ENCODE results near the gene RALGPS2. TPM values are rescaled to one million over a fixed set of nuclear protein-coding genes. Genes with fewer than 3 reads are reported as not detected.

Gene RALGPS2
- total and polyA plus RNA-seq, 2 experiments from 2014 or later = 8.1 to 31.2 TPM

- TF ChIP-seq, protein P1, sequence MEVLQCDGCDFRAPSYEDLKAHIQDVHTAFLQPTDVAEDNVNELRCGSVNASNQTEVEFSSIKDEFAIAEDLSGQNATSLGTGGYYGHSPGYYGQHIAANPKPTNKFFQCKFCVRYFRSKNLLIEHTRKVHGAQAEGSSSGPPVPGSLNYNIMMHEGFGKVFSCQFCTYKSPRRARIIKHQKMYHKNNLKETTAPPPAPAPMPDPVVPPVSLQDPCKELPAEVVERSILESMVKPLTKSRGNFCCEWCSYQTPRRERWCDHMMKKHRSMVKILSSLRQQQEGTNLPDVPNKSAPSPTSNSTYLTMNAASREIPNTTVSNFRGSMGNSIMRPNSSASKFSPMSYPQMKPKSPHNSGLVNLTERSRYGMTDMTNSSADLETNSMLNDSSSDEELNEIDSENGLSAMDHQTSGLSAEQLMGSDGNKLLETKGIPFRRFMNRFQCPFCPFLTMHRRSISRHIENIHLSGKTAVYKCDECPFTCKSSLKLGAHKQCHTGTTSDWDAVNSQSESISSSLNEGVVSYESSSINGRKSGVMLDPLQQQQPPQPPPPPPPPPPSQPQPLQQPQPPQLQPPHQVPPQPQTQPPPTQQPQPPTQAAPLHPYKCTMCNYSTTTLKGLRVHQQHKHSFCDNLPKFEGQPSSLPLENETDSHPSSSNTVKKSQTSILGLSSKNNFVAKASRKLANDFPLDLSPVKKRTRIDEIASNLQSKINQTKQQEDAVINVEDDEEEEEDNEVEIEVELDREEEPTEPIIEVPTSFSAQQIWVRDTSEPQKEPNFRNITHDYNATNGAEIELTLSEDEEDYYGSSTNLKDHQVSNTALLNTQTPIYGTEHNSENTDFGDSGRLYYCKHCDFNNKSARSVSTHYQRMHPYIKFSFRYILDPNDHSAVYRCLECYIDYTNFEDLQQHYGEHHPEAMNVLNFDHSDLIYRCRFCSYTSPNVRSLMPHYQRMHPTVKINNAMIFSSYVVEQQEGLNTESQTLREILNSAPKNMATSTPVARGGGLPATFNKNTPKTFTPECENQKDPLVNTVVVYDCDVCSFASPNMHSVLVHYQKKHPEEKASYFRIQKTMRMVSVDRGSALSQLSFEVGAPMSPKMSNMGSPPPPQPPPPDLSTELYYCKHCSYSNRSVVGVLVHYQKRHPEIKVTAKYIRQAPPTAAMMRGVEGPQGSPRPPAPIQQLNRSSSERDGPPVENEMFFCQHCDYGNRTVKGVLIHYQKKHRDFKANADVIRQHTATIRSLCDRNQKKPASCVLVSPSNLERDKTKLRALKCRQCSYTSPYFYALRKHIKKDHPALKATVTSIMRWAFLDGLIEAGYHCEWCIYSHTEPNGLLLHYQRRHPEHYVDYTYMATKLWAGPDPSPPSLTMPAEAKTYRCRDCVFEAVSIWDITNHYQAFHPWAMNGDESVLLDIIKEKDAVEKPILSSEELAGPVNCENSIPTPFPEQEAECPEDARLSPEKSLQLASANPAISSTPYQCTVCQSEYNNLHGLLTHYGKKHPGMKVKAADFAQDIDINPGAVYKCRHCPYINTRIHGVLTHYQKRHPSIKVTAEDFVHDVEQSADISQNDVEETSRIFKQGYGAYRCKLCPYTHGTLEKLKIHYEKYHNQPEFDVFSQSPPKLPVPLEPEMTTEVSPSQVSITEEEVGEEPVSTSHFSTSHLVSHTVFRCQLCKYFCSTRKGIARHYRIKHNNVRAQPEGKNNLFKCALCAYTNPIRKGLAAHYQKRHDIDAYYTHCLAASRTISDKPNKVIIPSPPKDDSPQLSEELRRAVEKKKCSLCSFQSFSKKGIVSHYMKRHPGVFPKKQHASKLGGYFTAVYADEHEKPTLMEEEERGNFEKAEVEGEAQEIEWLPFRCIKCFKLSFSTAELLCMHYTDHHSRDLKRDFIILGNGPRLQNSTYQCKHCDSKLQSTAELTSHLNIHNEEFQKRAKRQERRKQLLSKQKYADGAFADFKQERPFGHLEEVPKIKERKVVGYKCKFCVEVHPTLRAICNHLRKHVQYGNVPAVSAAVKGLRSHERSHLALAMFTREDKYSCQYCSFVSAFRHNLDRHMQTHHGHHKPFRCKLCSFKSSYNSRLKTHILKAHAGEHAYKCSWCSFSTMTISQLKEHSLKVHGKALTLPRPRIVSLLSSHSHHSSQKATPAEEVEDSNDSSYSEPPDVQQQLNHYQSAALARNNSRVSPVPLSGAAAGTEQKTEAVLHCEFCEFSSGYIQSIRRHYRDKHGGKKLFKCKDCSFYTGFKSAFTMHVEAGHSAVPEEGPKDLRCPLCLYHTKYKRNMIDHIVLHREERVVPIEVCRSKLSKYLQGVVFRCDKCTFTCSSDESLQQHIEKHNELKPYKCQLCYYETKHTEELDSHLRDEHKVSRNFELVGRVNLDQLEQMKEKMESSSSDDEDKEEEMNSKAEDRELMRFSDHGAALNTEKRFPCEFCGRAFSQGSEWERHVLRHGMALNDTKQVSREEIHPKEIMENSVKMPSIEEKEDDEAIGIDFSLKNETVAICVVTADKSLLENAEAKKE (CRISPR knock-in tag; IDR thresholded peaks at IDR 0.05) = no peak
- no peak for TF ChIP-seq POLR2AphosphoS5 (IDR thresholded peaks at IDR 0.05; ENCODE audit: low read depth)
These were observed 212.7 kb downstream of the RALGPS2 start (continued) for GRCh38 chr1:178937695-178938094.

DNA sequence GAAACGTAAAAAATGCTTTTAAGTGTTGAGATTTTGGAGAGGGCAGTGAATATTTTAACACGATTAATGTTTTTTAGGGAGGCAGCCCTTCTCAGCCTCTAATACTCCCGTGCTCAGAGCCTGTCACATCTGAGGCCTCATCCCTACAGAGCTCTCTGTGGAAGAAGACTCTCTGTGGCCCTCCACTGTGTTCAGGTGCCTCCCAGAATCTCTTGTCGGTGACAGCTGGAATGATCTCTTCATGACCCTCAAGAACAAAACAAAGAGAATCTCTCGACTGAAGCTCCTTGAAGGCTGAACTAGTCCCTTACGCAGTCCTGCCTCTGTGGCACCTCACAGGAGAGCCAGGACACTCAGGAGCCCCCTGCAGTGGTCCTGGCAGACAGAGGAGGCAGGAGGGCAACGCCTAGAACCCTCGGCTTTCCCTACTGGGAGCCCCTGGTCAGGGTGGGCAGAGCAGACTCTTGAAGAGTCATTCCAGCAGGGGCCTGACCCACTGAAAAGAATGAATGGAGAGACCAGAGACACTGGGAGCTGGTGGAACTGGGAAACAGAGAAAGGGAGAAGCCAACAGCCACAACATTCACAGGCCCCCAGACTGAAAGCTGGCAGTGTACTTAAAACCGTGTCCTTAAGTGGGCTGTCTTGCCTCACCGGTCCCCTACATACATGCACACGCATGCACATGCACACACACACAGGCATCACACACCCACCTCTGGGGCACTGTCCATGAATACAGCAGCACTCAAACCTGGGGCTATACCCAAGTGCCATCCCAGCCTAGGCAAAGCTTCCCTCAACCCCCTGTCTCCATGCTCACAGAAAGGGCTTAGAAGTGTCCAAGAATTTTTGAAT is 213.3 kb downstream of the RALGPS2 start:
- H3K36me3 Mint-ChIP-seq (ENCODE audit: low read depth) = no peaks in the 10 kb centered on the region
- H3K9me2 ChIP-seq (ENCODE audit: insufficient read depth) = no peaks in the 10 kb centered on the region
- no peaks in the 10 kb centered on the region for H3K4me1 ChIP-seq (ENCODE audit: insufficient read depth)
- no peak overlapping the region for H3K27ac ChIP-seq (ENCODE audit: low read depth)
- no peak overlapping the region for H3K27ac Mint-ChIP-seq
- ATAC-seq (no peak), DNase-seq (ENCODE audit: low spot score) (no peak)
- no peak overlapping the region for H3K4me3 Mint-ChIP-seq
- no peak overlapping the region for H3K4me3 ChIP-seq
- H3K4me2 ChIP-seq = no peak overlapping the region
- no peaks in the 10 kb centered on the region for H3K27me3 ChIP-seq (ENCODE audit: insufficient read depth)
- no peaks in the 10 kb centered on the region for H3K36me3 ChIP-seq (ENCODE audit: insufficient read depth)
- TF ChIP-seq ETS1 (IDR thresholded peaks at IDR 0.05) (no peak), ZNF331 (CRISPR knock-in tag; IDR thresholded peaks at IDR 0.05; ENCODE audit: low read depth) (no peak)
- H2AFZ ChIP-seq = no peak overlapping the region
- H3K27me3 Mint-ChIP-seq (ENCODE audit: insufficient read depth, low read depth, poor library complexity) = no peaks in the 10 kb centered on the region
- H3K4me1 Mint-ChIP-seq = peaks cover 9% of the 10 kb centered on the region
- H4K20me1 ChIP-seq (replicated peaks; ENCODE audit: insufficient read depth) = no peaks in the 10 kb centered on the region
- H3K79me2 ChIP-seq (replicated peaks; ENCODE audit: insufficient read depth) = no peaks in the 10 kb centered on the region
- H3F3A ChIP-seq (replicated peaks; ENCODE audit: low read depth) = no peaks in the 10 kb centered on the region
- H3K9me3 Mint-ChIP-seq = no peaks in the 10 kb centered on the region

Data from GM23338 (cell line).